H1 (cell line): ENCODE data around the gene KANSL2. TPM values are rescaled to one million over a fixed set of nuclear protein-coding genes. Genes with fewer than 3 reads are reported as not detected.

Experiments used
- JUN ChIP-seq: IDR thresholded peaks from 2 replicates; pipeline ENCODE4 v1.6.1; 2011; ENCODE audit warnings: low read depth, mild to moderate bottlenecking, improper control_type of control experiment, low read length
- SAP30 ChIP-seq: fragments of 300-600 bp; sonication (generic); IDR thresholded peaks from 2 replicates; pipeline ENCODE4 v1.7.1; 2012; ENCODE audit warnings: low read length, moderate library complexity, mild to moderate bottlenecking, inconsistent platforms; ENCODE audit not compliant: insufficient read depth, insufficient replicate concordance
- SP1 ChIP-seq: IDR thresholded peaks from 2 replicates; pipeline ENCODE4 v1.6.1; 2011; ENCODE audit warnings: low read depth, low read length
- polyA plus RNA-seq, 7 experiments: library from polyadenylated mRNA; depleted of rRNA in 3 of 7; stranded (reverse) in 5 of 7; unstranded in 2 of 7; fragments of >200 nt in 5 of 7; fragments of 200-250 nt in 2 of 7; gene quantifications; 1 replicate in 5 of 7; 2 replicates in 1 of 7; 4 replicates in 1 of 7; pipeline versions ENCODE4 v1.2.1 to v1.2.3, GENCODE V29; 2011 to 2013; ENCODE audit warnings: missing spikeins in 2 of 7, mixed read lengths in 2 of 7
- total RNA-seq: library from RNA; stranded (reverse); fragmentation: NEBNext Ultra II Directional; extraction: Animal tissue kit (Norgen Biotek cat#: 25700); gene quantifications from 2 replicates; pipeline ENCODE4 v1.2.1, GENCODE V29; 2021

The KANSL2 gene
- total and polyA plus RNA-seq, 2 of the 8 experiments (the other 6 are each of a cell fraction or from before 2014, with no cell fraction given) = 48.4 to 50.7 TPM

- TF ChIP-seq JUN (no peak), SAP30 (no peak), SP1 (no peak)
- TF ChIP-seq, all 59 proteins: peak for 0
Measured at GRCh38 chr12:48687592-48687991, 5.6 kb upstream of the KANSL2 start (continued).
